ENCODE measurements around the gene NBAS. TPM values are rescaled to one million over a fixed set of nuclear protein-coding genes. Genes with fewer than 3 reads are reported as not detected.

Gene NBAS
- total RNA-seq, 1 experiment from 2014 or later = 28.9 TPM

- Histone ChIP-seq H3K79me2 (ENCODE audit: low read depth) (no peaks in the 10 kb centered on the region), H3K4me2 (no peak overlapping the region), H2AFZ (no peak overlapping the region), H3K27me3 (ENCODE audit: insufficient read depth, low read depth) (no peaks in the 10 kb centered on the region), H3K9me2 (ENCODE audit: insufficient read depth) (no peaks in the 10 kb centered on the region), H3F3A (ENCODE audit: insufficient read depth, low read depth) (no peaks in the 10 kb centered on the region), H4K20me1 (ENCODE audit: insufficient read depth) (no peaks in the 10 kb centered on the region), H3K27ac (no peak overlapping the region), H3K4me1 (replicated peaks; ENCODE audit: insufficient read depth) (no peaks in the 10 kb centered on the region), H3K4me3 (no peak overlapping the region), H3K36me3 (ENCODE audit: low read depth) (0 out of 2 replicates have a peak, but pooled peaks cover under 1% of the 10 kb centered on the region), H3K9me3 (ENCODE audit: insufficient read depth, low read depth) (no peaks in the 10 kb centered on the region)
- intact Hi-C loops (cut with micrococcal nuclease; ENCODE audit: unreplicated experiment) = no loop called here
- no peak for TF ChIP-seq EZH2 (IDR thresholded peaks at IDR 0.05; ENCODE audit: low read depth)
- TF ChIP-seq CTCF (conservative IDR thresholded peaks at IDR 0.05) = no peak
- ChIA-PET CTCF (interaction anchor here (0.5 kb wide), 1 partner anchor 221 kb away, joined by 3 read pairs; no protein-coding TSS in a partner anchor), POLR2A (ENCODE audit: unreplicated experiment) (interaction anchor here (0.7 kb wide), 1 partner anchor 824 kb away, joined by 5 read pairs; no protein-coding TSS in a partner anchor)
- no TSS peak for BruUV-seq (replicated peaks)
- DNase-seq = no peak
These were observed 213.1 kb downstream of the NBAS start for GRCh38 chr2:15348045-15348444.

- no peak for DNase-seq
- TF ChIP-seq EZH2 (IDR thresholded peaks at IDR 0.05; ENCODE audit: low read depth) = no peak
- no peak for TF ChIP-seq CTCF (conservative IDR thresholded peaks at IDR 0.05)
- Histone ChIP-seq H2AFZ (no peak overlapping the region), H3K4me1 (replicated peaks; ENCODE audit: insufficient read depth) (no peaks in the 10 kb centered on the region), H3K27ac (no peak overlapping the region), H4K20me1 (ENCODE audit: insufficient read depth) (no peaks in the 10 kb centered on the region), H3K9me3 (ENCODE audit: insufficient read depth, low read depth) (no peaks in the 10 kb centered on the region), H3K36me3 (ENCODE audit: low read depth) (no peaks in the 10 kb centered on the region), H3K4me2 (no peak overlapping the region), H3K79me2 (ENCODE audit: low read depth) (no peaks in the 10 kb centered on the region), H3K27me3 (ENCODE audit: insufficient read depth, low read depth) (no peaks in the 10 kb centered on the region), H3F3A (ENCODE audit: insufficient read depth, low read depth) (no peaks in the 10 kb centered on the region), H3K9me2 (ENCODE audit: insufficient read depth) (no peaks in the 10 kb centered on the region), H3K4me3 (no peak overlapping the region)
- ChIA-PET CTCF (no interaction called here), POLR2A (ENCODE audit: unreplicated experiment) (no interaction called here)
- no TSS peak for BruUV-seq (replicated peaks)
- intact Hi-C loops (cut with micrococcal nuclease; ENCODE audit: unreplicated experiment) = no loop called here
These were observed 214.5 kb downstream of the NBAS start for GRCh38 chr2:15346624-15347023.

GRCh38 chr2:15337996-15338666 is 223.0 kb downstream of the NBAS start:
- Histone ChIP-seq H3K4me3 (no peak overlapping the region), H2AFZ (no peak overlapping the region), H3K9me3 (ENCODE audit: insufficient read depth, low read depth) (no peaks in the 10 kb centered on the region), H4K20me1 (ENCODE audit: insufficient read depth) (no peaks in the 10 kb centered on the region), H3K36me3 (ENCODE audit: low read depth) (no peaks in the 10 kb centered on the region), H3K4me1 (replicated peaks; ENCODE audit: insufficient read depth) (0 out of 2 replicates have a peak, but pooled peaks cover 5% of the 10 kb centered on the region), H3K27me3 (ENCODE audit: insufficient read depth, low read depth) (no peaks in the 10 kb centered on the region), H3K27ac (no peak overlapping the region), H3F3A (ENCODE audit: insufficient read depth, low read depth) (no peaks in the 10 kb centered on the region), H3K9me2 (ENCODE audit: insufficient read depth) (no peaks in the 10 kb centered on the region), H3K79me2 (ENCODE audit: low read depth) (no peaks in the 10 kb centered on the region), H3K4me2 (no peak overlapping the region)
- no peak for TF ChIP-seq EZH2 (IDR thresholded peaks at IDR 0.05; ENCODE audit: low read depth)
- TF ChIP-seq CTCF (conservative IDR thresholded peaks at IDR 0.05) = no peak
- intact Hi-C loops (cut with micrococcal nuclease; ENCODE audit: unreplicated experiment) = no loop called here
- DNase-seq = peak in 1 of 2 experiments; percentile 57
- ChIA-PET CTCF (no interaction called here), POLR2A (ENCODE audit: unreplicated experiment) (no interaction called here)
- no TSS peak for BruUV-seq (replicated peaks)
